GM18505 (cell line): ENCODE measurements around the gene LENG9.

Experiments used
- ATAC-seq: cut with Tn5 transposase; IDR thresholded peaks from one replicate; pipeline ENCODE4 v1.9.1; 2021; ENCODE audit not compliant: unreplicated experiment
- POLR2A ChIP-seq: IDR thresholded peaks from 4 replicates; pipeline ENCODE4 v1.6.1; 2011; ENCODE audit warnings: borderline replicate concordance; ENCODE audit not compliant: insufficient read depth, insufficient read length; ENCODE audit errors: extremely low read depth

The LENG9 gene

DNA sequence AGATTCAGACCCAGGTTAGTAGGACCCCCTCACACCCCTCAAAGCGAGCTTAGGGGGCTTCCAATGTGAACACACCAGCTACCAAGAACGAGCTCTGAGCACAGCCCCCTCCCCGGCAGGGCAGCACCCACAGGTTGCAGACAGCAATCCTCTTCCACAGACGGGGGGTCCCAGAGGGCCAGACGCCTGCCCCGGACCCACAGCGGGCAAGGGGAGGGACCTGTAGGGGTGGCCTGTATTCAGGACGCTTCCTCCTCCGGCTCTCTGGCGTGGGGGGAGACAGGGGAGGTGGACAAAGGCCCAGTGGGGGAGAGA lies 43.6 kb downstream of the LENG9 start:
- ATAC-seq, result no peak

DNA sequence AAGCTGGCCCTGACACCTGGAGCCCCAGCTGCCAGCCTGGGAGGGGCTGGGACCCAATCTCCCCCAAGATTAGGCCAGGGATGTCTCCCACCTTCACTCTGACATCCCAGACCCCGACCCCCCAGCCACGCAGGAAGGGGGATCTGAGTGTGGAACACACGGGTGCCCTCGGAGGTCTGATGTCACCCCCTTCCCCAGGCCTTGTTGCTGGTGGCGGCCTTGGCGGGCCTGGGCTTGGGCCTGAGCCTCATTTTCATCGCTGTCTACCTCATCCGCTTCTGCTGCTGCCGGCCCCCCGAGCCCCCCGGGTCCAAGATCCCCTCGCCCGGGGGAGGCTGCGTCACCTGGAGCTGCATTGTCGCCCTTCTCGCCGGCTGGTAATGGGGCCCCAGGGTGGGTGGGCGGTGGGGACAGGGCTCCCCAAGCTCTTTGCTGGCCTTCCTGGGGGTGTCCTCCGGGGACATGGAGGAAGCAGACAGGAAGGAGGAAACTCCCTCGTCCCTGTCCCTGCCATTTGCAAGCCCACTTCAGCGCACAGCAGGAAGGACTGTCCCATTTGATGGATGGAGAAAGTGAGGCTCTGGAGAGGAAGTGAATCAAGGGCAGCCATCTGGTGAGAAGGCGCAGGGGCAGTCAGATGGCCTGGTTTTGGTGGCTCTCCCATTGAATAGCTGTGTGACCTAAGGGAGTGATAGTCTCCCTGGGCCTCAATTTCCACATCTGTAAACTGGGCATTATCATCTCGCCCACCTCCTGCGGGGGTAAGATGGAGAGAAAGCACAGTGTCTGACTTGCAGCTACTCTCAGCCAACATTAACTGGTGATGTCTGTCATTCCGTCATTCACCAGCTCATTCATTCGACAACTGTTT lies 44.4 kb downstream of the LENG9 start:
- no peak for TF ChIP-seq POLR2A
- no peak for ATAC-seq

More for the DNA sequence above, 43.6 kb downstream of the LENG9 start:
- TF ChIP-seq POLR2A, result no peak

DNA sequence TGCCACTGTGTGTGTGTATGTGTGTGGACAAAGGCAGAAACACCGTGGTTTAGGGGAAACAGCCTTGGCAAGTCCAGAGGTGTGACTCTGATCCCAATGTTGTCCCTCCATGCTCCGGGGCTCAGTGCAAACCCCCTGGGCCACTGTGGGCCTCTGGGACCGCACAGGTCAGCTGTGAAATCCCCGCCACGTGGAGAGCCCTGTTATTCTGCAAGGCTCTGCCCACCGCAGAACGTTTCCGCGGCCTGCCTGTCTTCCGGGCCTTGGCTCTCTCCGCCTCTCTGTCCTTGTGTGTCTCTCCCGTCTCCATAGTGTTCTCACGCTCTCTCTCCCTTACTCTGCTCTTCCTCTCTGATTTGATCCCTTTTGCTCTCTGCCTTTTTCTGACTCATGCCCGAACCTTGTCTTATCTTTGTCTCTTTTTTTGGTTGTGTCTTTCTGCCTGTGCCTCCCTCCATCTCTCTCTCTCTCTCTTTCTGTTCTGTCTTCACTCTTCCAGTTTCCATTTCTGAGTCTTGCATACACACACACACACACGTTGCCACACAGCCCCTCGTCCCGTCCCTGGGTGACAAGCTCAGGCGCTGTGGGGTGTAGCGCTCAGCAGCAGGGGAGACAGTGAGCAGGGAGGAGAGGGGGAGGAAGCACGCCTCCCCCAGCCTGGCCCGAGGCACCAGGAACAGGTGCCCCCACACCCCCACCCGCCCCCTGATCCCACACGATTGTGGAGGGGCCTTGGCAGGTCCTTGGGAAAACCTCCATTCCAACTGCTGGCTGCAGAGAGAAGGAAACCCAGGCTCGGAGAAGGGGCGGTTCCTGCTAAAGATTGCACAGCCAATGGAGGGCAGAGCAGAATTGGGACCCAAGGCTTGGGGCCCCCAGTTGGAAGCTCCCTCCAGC lies 45.3 kb downstream of the LENG9 start:
- ATAC-seq, result no peak
- TF ChIP-seq POLR2A, result no peak

DNA sequence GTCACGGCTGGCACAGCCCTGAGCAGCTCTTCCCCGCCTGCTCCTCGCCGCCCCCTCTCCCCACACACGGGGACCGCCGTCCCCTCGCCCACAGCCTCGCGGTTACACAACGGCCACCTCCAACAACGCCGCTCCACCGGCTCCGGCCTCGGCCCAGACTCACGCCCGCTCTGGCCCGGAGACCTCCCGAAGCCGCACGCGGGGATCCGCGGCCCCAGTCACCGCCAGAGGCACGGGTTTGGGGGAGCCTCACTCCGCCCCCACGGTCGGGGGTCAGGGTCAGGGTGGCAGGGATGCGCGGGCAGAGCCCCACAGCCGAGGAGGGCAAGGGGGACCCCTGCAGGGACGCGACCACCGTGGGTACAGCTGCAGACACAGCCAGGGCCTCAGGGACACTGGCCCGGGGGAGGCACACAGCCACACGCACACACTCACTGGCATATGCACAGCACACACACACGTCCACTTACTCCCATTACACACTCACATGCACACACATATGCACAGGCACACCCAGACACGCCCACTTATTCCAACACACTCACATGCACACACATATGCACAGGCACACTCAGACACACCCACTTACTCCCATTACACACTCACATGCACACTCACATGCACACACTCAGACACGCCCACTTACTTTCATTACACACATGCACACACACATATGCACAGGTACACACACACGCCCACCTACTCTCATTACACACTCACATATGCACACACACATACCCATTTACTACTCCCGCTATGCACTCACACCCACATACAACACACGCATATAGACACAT lies 46.7 kb downstream of the LENG9 start:
- ATAC-seq, result no peak
- TF ChIP-seq POLR2A, result no peak

DNA sequence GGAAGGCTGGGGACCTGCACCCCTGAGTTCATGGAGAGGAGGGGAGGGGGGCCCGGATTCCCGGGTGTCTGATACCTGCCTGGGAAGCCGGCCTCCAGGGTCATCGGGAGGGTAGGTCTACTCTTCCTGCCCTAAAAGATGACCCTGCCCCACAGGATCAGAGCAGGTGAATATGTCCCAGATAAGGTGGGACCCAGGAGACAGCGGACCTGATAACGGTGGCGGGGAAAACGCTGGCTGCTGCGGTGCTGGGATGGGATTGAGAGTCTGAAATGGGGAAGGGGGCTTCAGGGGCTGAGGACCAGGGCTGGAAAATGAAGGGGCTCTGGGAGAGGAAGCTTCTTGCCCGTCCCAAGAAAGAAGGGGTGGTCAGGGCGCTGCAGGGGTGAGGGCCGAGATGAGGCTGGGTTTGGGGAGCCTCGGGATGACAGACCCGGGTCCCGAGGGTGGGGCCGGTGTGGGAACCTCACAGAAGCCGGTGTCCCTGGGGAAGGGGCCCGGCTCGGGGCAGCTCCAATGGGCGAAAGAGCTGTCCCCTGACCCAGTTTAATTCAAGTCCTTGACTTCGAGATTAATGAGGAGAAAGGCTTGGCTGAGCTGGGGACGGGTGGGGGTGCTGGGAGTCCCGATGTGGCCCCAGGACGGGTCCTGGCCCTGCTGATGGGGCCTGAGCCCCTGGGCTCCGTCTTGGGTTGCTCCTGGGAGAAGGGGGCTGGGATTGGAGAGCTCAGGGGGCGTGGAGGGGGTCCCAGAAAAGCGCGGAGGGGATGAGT lies 47.5 kb downstream of the LENG9 start:
- no peak for TF ChIP-seq POLR2A
- no peak for ATAC-seq

DNA sequence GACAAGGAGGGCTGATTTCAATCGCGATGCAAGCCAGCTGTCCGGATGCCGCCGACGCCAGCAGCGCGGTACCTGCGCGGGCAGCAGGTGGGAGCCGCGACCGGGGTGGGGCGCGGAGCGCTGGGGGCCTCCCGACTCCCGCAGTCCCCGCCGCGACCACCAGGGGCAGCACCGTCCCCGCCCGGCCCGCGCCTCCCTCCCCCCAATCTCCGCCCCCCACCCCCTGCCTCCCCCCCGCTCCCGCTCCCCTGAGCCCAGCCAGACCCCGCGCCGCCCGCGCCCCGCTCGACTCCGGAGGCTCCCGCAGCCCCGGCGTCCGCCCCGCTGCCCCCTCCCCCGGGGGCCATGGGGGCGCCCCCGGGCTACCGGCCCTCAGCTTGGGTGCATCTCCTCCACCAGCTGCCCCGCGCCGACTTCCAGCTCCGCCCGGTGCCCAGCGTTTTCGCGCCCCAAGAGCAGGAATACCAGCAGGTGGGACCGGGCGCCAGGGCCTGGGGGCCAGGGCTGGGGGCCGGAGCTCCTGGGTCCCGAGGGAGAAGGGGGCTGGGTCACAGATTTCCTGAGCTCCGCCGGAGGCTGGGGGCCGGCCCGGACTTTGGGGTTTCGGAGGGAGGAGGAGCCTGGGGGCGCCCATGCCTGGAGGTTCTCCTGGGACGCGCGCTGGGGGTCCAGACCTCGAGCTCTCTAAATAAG lies 48.2 kb downstream of the LENG9 start, which contains the start of gene TTYH1:
Gene TTYH1, plus strand, starts transcription at position 257 of the 693 bp plus-strand sequence. Its CDS starts 89 bp downstream, at position 346.
- no peak for ATAC-seq
- TF ChIP-seq POLR2A, result no peak

DNA sequence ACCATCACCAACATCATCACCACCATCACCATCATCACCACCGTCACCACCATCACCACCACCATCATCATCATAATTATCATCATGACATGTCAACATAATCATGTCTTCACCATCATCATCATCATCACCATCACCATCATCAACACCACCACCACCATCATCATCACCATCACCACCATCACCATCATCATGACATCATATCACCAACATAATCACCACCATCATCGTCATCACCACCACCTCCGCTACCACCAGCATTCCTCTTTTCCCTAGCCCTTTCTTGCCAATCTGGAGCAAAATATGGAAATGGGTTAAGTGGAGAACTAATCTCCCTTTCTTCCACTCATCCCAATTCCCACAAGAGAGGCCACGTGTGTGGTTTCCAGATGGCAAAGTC lies 49.4 kb downstream of the LENG9 start:
- ATAC-seq, result no peak
- no peak for TF ChIP-seq POLR2A

DNA sequence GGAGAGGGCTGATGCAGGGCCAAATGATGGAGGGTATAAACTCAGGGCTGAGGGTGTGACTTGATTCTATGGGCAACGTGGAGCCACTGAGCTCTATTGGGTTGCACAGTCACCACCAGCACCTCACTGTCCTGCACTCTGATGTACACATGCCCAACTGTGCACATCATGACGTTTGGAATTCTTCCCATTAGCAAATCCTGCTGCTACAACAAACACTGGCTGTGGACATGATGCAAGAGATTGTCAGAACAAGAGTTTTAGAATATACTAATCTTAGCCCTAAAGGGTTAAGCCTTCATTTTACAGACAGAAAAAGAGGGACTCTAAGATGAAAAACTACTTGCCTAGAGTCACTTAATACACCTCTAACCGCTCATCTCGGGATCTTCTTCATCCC lies 50.7 kb downstream of the LENG9 start:
- no peak for TF ChIP-seq POLR2A
- no peak for ATAC-seq
